GM18951 (cell line): ENCODE measurements around the gene SARNP.
A peak's percentile ranks its signal among the peaks of the same experiment; 100 is the strongest.

Source experiments
- POLR2A ChIP-seq: IDR thresholded peaks from 4 replicates; pipeline ENCODE4 v1.6.1; 2011; ENCODE audit warnings: mild to moderate bottlenecking; ENCODE audit not compliant: insufficient read length, insufficient read depth; ENCODE audit errors: extremely low read depth
- in situ Hi-C: fragments of 300-500 bp; cut with MboI; formaldehyde crosslinking; loops from one replicate; pipeline ENCODE4 v1.12.0; 2022; ENCODE audit warnings: low sequenced_read_pairs, mixed read lengths, inconsistent platforms; ENCODE audit not compliant: unreplicated experiment

Gene SARNP

GRCh38 chr12:55718624-55719275, 98.8 kb downstream of the SARNP start:
- in situ Hi-C loops, result no loop called here
- no peak for TF ChIP-seq POLR2A

GRCh38 chr12:55718015-55718414, 99.5 kb downstream of the SARNP start:
- no peak for TF ChIP-seq POLR2A
- in situ Hi-C loops, result no loop called here

GRCh38 chr12:55717011-55718007, 100.2 kb downstream of the SARNP start:
- in situ Hi-C loops, result no loop called here
- TF ChIP-seq POLR2A, result no peak

GRCh38 chr12:55716582-55716957, 101.0 kb downstream of the SARNP start:
- in situ Hi-C loops, result no loop called here
- TF ChIP-seq POLR2A, result no peak

- in situ Hi-C loops, result no loop called here
- TF ChIP-seq POLR2A, result peak; percentile 66
These were observed 101.5 kb downstream of the SARNP start, which contains the start of gene BLOC1S1 for GRCh38 chr12:55715833-55716581. Gene BLOC1S1 (plus strand): TSS chr12:55716046. CDS start chr12:55716052, 6 bp downstream.

- in situ Hi-C loops, result no loop called here
- no peak for TF ChIP-seq POLR2A
These were observed 102.3 kb downstream of the SARNP start for GRCh38 chr12:55715169-55715764.

GRCh38 chr12:55713721-55714120, 103.8 kb downstream of the SARNP start:
- TF ChIP-seq POLR2A, result no peak
- in situ Hi-C loops, result no loop called here

- no peak for TF ChIP-seq POLR2A
- in situ Hi-C loops, result no loop called here
These were observed 104.7 kb downstream of the SARNP start for GRCh38 chr12:55712700-55713415.

GRCh38 chr12:55711786-55712553, 105.6 kb downstream of the SARNP start:
- in situ Hi-C loops, result no loop called here
- no peak for TF ChIP-seq POLR2A

- in situ Hi-C loops, result no loop called here
- TF ChIP-seq POLR2A, result no peak
These were observed 108.8 kb downstream of the SARNP start for GRCh38 chr12:55708695-55709233.
